ENCODE results near the gene ARHGEF26.

Gene ARHGEF26

GRCh38 chr3:154182975-154183374 is 61.8 kb downstream of the ARHGEF26 start:
- Histone ChIP-seq H3K36me3 (ENCODE audit: insufficient read depth, low read length) (no peaks in the 10 kb centered on the region), H3K27ac (ENCODE audit: low read depth, low read length) (no peak overlapping the region), H3K9me3 (ENCODE audit: insufficient read depth, low read depth, low read length) (no peaks in the 10 kb centered on the region), H3K4me1 (ENCODE audit: insufficient read depth, low read length) (peaks cover 11% of the 10 kb centered on the region; the same call in 1 of the 2 replicates), H3K4me3 (ENCODE audit: low read length) (no peak overlapping the region), H3K9ac (ENCODE audit: low read depth, low read length) (no peak overlapping the region), H3K27me3 (ENCODE audit: insufficient read depth, low read length) (no peaks in the 10 kb centered on the region)

DNA sequence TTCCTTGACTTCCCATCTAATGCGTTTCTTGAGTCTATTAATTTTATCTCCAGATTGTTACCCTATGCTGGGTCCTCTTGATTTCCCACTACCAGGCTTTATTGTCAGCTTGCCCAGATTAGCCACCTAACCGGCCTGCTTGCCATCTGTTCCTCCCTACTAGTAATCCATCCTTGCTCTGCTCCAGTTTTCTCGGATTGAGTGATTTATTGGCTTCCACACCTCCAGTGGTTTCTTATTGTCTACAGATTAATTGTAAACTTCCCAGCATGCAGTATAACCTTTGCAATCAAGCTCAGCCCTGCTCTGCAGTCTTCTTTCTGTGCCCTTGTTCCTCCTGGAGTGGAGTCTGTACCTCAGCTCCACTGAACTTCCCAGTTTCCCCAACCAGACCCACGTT is 63.4 kb downstream of the ARHGEF26 start:
- Histone ChIP-seq H3K4me3 (ENCODE audit: low read length) (no peak overlapping the region), H3K27ac (ENCODE audit: low read depth, low read length) (no peak overlapping the region), H3K4me1 (ENCODE audit: insufficient read depth, low read length) (peaks cover 11% of the 10 kb centered on the region; the same call in 1 of the 2 replicates), H3K36me3 (ENCODE audit: insufficient read depth, low read length) (peaks cover 7% of the 10 kb centered on the region; the same call in 1 of the 2 replicates), H3K9me3 (ENCODE audit: insufficient read depth, low read depth, low read length) (no peaks in the 10 kb centered on the region), H3K27me3 (ENCODE audit: insufficient read depth, low read length) (no peaks in the 10 kb centered on the region), H3K9ac (ENCODE audit: low read depth, low read length) (no peak overlapping the region)
- 93% methylated on average over 4 of the region's 4 CpGs for WGBS

GRCh38 chr3:154188437-154188836 is 67.2 kb downstream of the ARHGEF26 start:
- Histone ChIP-seq H3K4me1 (ENCODE audit: insufficient read depth, low read length) (no peaks in the 10 kb centered on the region), H3K9ac (ENCODE audit: low read depth, low read length) (no peak overlapping the region), H3K27me3 (ENCODE audit: insufficient read depth, low read length) (no peaks in the 10 kb centered on the region), H3K27ac (ENCODE audit: low read depth, low read length) (no peak overlapping the region), H3K9me3 (ENCODE audit: insufficient read depth, low read depth, low read length) (no peaks in the 10 kb centered on the region), H3K4me3 (ENCODE audit: low read length) (no peak overlapping the region), H3K36me3 (ENCODE audit: insufficient read depth, low read length) (peaks cover 7% of the 10 kb centered on the region; the same call in 1 of the 2 replicates)
- 95% methylated on average over 3 of the region's 3 CpGs for WGBS

DNA sequence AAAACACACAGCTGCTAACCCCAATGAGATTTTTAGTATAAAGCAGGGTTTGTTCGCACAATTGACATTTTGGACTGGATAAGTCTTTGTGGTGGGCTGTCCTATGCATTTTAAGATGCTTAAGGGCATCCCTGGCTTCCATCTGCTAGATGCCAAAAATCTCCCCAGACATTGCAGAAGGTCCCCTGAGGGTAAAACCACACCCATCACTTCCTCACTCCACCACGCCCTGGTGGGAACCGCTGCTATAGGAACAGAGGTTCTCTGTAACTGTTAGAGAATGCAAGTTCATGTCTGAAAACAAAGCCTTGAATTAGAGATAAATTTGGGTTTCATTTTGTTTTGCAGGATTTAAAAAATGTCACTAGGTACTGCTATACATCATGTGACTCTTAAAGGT is 67.7 kb downstream of the ARHGEF26 start:
- Histone ChIP-seq H3K9me3 (ENCODE audit: insufficient read depth, low read depth, low read length) (no peaks in the 10 kb centered on the region), H3K4me3 (ENCODE audit: low read length) (no peak overlapping the region), H3K27me3 (ENCODE audit: insufficient read depth, low read length) (no peaks in the 10 kb centered on the region), H3K9ac (ENCODE audit: low read depth, low read length) (no peak overlapping the region), H3K4me1 (ENCODE audit: insufficient read depth, low read length) (no peaks in the 10 kb centered on the region), H3K36me3 (ENCODE audit: insufficient read depth, low read length) (peaks cover 7% of the 10 kb centered on the region; the same call in 1 of the 2 replicates), H3K27ac (ENCODE audit: low read depth, low read length) (no peak overlapping the region)
- 95% methylated on average over 2 of the region's 3 CpGs for whole genome bisulfite sequencing

GRCh38 chr3:154191520-154191919 is 70.3 kb downstream of the ARHGEF26 start:
- no peaks in the 10 kb centered on the region for H3K9me3 ChIP-seq (ENCODE audit: insufficient read depth, low read depth, low read length)
- H3K27me3 ChIP-seq (ENCODE audit: insufficient read depth, low read length) = no peaks in the 10 kb centered on the region
- 95% methylated on average over 1 of the region's 1 CpG for WGBS
- H3K36me3 ChIP-seq (ENCODE audit: insufficient read depth, low read length) = peaks cover 16% of the 10 kb centered on the region; the same call in 1 of the 2 replicates
- no peak overlapping the region for H3K9ac ChIP-seq (ENCODE audit: low read depth, low read length)
- H3K4me1 ChIP-seq (ENCODE audit: insufficient read depth, low read length) = no peaks in the 10 kb centered on the region; the same call in 1 of the 2 replicates
- H3K27ac ChIP-seq (ENCODE audit: low read depth, low read length) = no peak overlapping the region
- H3K4me3 ChIP-seq (ENCODE audit: low read length) = no peak overlapping the region

GRCh38 chr3:154192225-154192624 is 71.0 kb downstream of the ARHGEF26 start:
- 95% methylated on average over 2 of the region's 2 CpGs for WGBS
- Histone ChIP-seq H3K9me3 (ENCODE audit: insufficient read depth, low read depth, low read length) (no peaks in the 10 kb centered on the region), H3K27ac (ENCODE audit: low read depth, low read length) (no peak overlapping the region), H3K9ac (ENCODE audit: low read depth, low read length) (no peak overlapping the region), H3K4me1 (ENCODE audit: insufficient read depth, low read length) (no peaks in the 10 kb centered on the region; the same call in 1 of the 2 replicates), H3K4me3 (ENCODE audit: low read length) (no peak overlapping the region), H3K36me3 (ENCODE audit: insufficient read depth, low read length) (peaks cover 16% of the 10 kb centered on the region; the same call in 1 of the 2 replicates), H3K27me3 (ENCODE audit: insufficient read depth, low read length) (no peaks in the 10 kb centered on the region)

DNA sequence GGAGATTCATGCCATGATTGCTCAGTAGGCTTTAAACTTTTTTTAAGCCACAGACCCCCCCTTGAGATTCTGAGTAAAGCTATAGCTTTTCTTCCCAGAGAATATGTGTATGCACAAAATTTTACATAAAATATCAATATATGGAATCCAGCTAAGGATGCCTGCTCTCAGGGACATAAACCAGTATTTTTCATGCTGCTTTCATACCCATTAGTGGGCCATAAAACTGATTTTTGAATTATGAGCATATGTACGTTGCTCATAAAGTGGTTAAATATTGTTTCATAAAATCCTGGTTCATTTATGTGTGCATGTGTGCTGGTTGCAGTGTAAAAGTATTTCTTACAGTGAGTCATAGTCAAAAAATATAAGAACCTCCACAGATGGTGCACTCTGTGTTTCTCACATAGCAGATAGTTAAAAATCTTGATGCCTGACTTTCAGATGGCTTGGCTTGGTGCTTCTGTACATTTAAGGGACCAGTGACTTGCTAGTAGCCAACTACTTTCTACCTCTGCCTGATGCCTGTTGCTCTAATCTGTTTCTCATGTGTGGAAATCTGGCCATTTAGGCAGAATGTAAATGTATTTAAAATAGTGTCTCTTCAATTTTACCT is 71.9 kb downstream of the ARHGEF26 start:
- no peak overlapping the region for H3K9ac ChIP-seq (ENCODE audit: low read depth, low read length)

DNA sequence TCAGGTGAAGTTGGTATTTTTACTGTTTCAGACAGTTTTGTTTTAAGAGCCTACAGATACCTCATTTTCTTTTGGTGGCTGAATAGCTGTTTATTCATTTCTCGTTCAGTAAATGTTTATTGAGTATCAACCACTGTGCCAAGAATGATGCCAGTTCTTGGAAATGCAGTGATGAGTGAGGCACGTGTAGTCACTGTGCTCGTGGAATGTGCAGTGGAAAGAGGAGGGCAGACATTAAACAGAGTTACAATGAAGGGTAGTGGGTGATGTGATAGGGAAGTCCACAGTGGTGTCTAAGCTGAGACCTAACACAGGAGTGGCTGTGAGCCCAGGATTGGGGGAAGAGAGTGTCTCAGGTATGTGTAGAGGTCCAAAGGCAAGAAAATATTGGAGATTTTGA is 73.7 kb downstream of the ARHGEF26 start:
- H3K4me3 ChIP-seq (ENCODE audit: low read length) = no peak overlapping the region
- H3K9ac ChIP-seq (ENCODE audit: low read depth, low read length) = no peak overlapping the region
- no peaks in the 10 kb centered on the region for H3K9me3 ChIP-seq (ENCODE audit: insufficient read depth, low read depth, low read length)
- no peak overlapping the region for H3K27ac ChIP-seq (ENCODE audit: low read depth, low read length)
- H3K27me3 ChIP-seq (ENCODE audit: insufficient read depth, low read length) = no peaks in the 10 kb centered on the region
- H3K4me1 ChIP-seq (ENCODE audit: insufficient read depth, low read length) = no peaks in the 10 kb centered on the region; the same call in 1 of the 2 replicates
- H3K36me3 ChIP-seq (ENCODE audit: insufficient read depth, low read length) = peaks cover 13% of the 10 kb centered on the region; the same call in 1 of the 2 replicates
- 93% methylated on average over 3 of the region's 3 CpGs for WGBS

More for the DNA sequence above, 71.9 kb downstream of the ARHGEF26 start:
- H3K9me3 ChIP-seq (ENCODE audit: insufficient read depth, low read depth, low read length) = no peaks in the 10 kb centered on the region
- H3K27ac ChIP-seq (ENCODE audit: low read depth, low read length) = no peak overlapping the region
- 88% methylated on average over 1 of the region's 1 CpG for WGBS
- peaks cover 19% of the 10 kb centered on the region; the same call in 1 of the 2 replicates for H3K36me3 ChIP-seq (ENCODE audit: insufficient read depth, low read length)
- H3K27me3 ChIP-seq (ENCODE audit: insufficient read depth, low read length) = no peaks in the 10 kb centered on the region
- H3K4me3 ChIP-seq (ENCODE audit: low read length) = no peak overlapping the region
- H3K4me1 ChIP-seq (ENCODE audit: insufficient read depth, low read length) = no peaks in the 10 kb centered on the region; the same call in 1 of the 2 replicates

GRCh38 chr3:154195620-154196356 is 74.6 kb downstream of the ARHGEF26 start:
- WGBS = 68% methylated on average over 6 of the region's 6 CpGs
- no peak overlapping the region for H3K4me3 ChIP-seq (ENCODE audit: low read length)
- H3K27me3 ChIP-seq (ENCODE audit: insufficient read depth, low read length) = no peaks in the 10 kb centered on the region
- H3K36me3 ChIP-seq (ENCODE audit: insufficient read depth, low read length) = peaks cover 13% of the 10 kb centered on the region; the same call in 1 of the 2 replicates
- H3K9me3 ChIP-seq (ENCODE audit: insufficient read depth, low read depth, low read length) = no peaks in the 10 kb centered on the region
- H3K27ac ChIP-seq (ENCODE audit: low read depth, low read length) = no peak overlapping the region
- no peak overlapping the region for H3K9ac ChIP-seq (ENCODE audit: low read depth, low read length)
- no peaks in the 10 kb centered on the region; the same call in 1 of the 2 replicates for H3K4me1 ChIP-seq (ENCODE audit: insufficient read depth, low read length)

DNA sequence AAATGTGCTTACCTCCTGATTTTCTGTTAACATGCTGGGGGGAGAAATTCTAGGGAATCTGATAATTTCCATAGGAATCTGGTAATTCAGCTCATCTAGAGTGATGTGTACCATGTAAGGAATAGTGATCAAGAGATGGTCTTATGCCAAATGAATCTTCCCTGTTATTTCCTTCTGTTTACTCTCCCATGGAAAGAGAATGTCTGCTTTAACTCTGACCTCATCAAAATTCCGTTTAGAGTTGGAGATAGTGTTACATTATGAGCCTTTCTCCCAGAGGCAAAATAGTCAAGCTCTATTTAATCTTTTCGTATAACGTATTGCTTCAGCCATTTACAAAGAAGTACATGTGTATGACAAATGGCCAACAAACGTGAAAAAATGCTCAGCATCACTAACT is 76.6 kb downstream of the ARHGEF26 start:
- WGBS = 97% methylated on average over 4 of the region's 4 CpGs
- Histone ChIP-seq H3K9me3 (ENCODE audit: insufficient read depth, low read depth, low read length) (no peaks in the 10 kb centered on the region), H3K36me3 (ENCODE audit: insufficient read depth, low read length) (peaks cover 13% of the 10 kb centered on the region; the same call in 1 of the 2 replicates), H3K4me1 (ENCODE audit: insufficient read depth, low read length) (no peaks in the 10 kb centered on the region; the same call in 1 of the 2 replicates), H3K27me3 (ENCODE audit: insufficient read depth, low read length) (no peaks in the 10 kb centered on the region), H3K9ac (ENCODE audit: low read depth, low read length) (no peak overlapping the region), H3K4me3 (ENCODE audit: low read length) (no peak overlapping the region), H3K27ac (ENCODE audit: low read depth, low read length) (no peak overlapping the region)

DNA sequence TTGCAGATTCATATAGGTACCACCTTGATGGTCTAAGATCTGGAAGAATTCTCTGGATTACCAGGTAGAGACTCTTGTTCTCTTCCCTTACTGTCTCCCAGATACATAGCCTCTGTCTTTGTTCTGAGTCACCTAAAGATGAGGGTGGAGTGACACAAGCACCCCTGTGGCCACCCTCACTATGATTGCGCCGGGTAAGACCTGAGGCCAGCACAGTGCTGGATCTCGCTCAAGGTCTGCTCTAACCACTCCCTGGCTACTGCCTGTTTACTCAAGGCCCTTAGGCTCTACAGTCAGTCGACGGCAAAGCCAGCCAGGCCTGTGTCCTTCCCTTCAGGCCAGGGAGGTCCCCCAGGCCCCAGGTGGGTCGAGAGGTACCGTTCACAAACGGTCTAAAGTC is 88.3 kb downstream of the ARHGEF26 start:
- H3K36me3 ChIP-seq (ENCODE audit: insufficient read depth, low read length) = peaks cover 5% of the 10 kb centered on the region; the same call in 1 of the 2 replicates

More for the DNA sequence above, 88.3 kb downstream of the ARHGEF26 start:
- H3K4me3 ChIP-seq (ENCODE audit: low read length) = no peak overlapping the region
- H3K9ac ChIP-seq (ENCODE audit: low read depth, low read length) = no peak overlapping the region
- no peak overlapping the region for H3K27ac ChIP-seq (ENCODE audit: low read depth, low read length)
- WGBS = 96% methylated on average over 8 of the region's 8 CpGs
- H3K27me3 ChIP-seq (ENCODE audit: insufficient read depth, low read length) = no peaks in the 10 kb centered on the region
- no peaks in the 10 kb centered on the region for H3K4me1 ChIP-seq (ENCODE audit: insufficient read depth, low read length)
- 0 out of 2 replicates have a peak, but pooled peaks cover 8% of the 10 kb centered on the region for H3K9me3 ChIP-seq (ENCODE audit: insufficient read depth, low read depth, low read length)
